HEK293T (cell line): Measurements from ENCODE around the gene ZNF644.

Experiments used
- CTCF ChIA-PET: fragments of 350-600 bp; formaldehyde crosslinking; extraction: SDS; loops from one replicate; lab custom pipeline; 2021; ENCODE audit warnings: antibody characterized with exemption, inconsistent platforms; lab: Yijun Ruan, JAX
- POLR2A ChIA-PET: fragments of 350-600 bp; formaldehyde crosslinking; extraction: SDS; loops from one replicate; lab custom pipeline; 2020; ENCODE audit warnings: antibody characterized with exemption, inconsistent platforms; lab: Yijun Ruan, JAX
- DNase-seq: peaks from one replicate; pipeline ENCODE4 v3.0.0; 2012; ENCODE audit warnings: mixed read lengths; ENCODE audit errors: extremely low spot score
- ARNT ChIP-seq: fragments of 450-650 bp; IDR thresholded peaks from 2 replicates; pipeline ENCODE4 v1.6.1; 2017; ENCODE audit warnings: mild to moderate bottlenecking
- BHLHE40 ChIP-seq: fragments of 450-650 bp; IDR thresholded peaks from 2 replicates; pipeline ENCODE4 v1.6.1; 2016; ENCODE audit warnings: mild to moderate bottlenecking, moderate library complexity, borderline replicate concordance
- CTBP1 ChIP-seq: fragments of 450-650 bp; IDR thresholded peaks from 2 replicates; pipeline ENCODE4 v1.6.1; 2016; ENCODE audit warnings: borderline replicate concordance
- ELF4 ChIP-seq: fragments of 450-650 bp; IDR thresholded peaks from 2 replicates; pipeline ENCODE4 v1.6.1; 2017; ENCODE audit warnings: antibody characterized with exemption
- FOXA1 ChIP-seq: fragments of 450-650 bp; IDR thresholded peaks from 2 replicates; pipeline ENCODE4 v1.6.1; 2016; ENCODE audit warnings: mild to moderate bottlenecking
- FOXK2 ChIP-seq: fragments of 450-650 bp; IDR thresholded peaks from 2 replicates; pipeline ENCODE4 v1.6.1; 2016; ENCODE audit warnings: mild to moderate bottlenecking
- FOXM1 ChIP-seq: fragments of 450-650 bp; IDR thresholded peaks from 2 replicates; pipeline ENCODE4 v1.6.1; 2017; ENCODE audit warnings: mild to moderate bottlenecking, borderline replicate concordance
- HDGF ChIP-seq: fragments of 450-650 bp; IDR thresholded peaks from 2 replicates; pipeline ENCODE4 v1.6.1; 2017; ENCODE audit warnings: antibody characterized with exemption, borderline replicate concordance
- L3MBTL2 ChIP-seq: fragments of 450-650 bp; conservative IDR thresholded peaks from 2 replicates; pipeline ENCODE4 v1.6.1; 2016; ENCODE audit warnings: mild to moderate bottlenecking
- LEF1 ChIP-seq: fragments of 450-650 bp; IDR thresholded peaks from 2 replicates; pipeline ENCODE4 v1.6.1; 2017; ENCODE audit warnings: mild to moderate bottlenecking, borderline replicate concordance
- NFRKB ChIP-seq: fragments of 450-650 bp; IDR thresholded peaks from 2 replicates; pipeline ENCODE4 v1.6.1; 2016; ENCODE audit warnings: mild to moderate bottlenecking, moderate library complexity
- PKNOX1 ChIP-seq: fragments of 450-650 bp; IDR thresholded peaks from 2 replicates; pipeline ENCODE4 v1.6.1; 2016
- SP1 ChIP-seq: fragments of 450-650 bp; IDR thresholded peaks from 2 replicates; pipeline ENCODE4 v1.6.1; 2017
- SUZ12 ChIP-seq: fragments of 450-650 bp; IDR thresholded peaks from 2 replicates; pipeline ENCODE4 v1.6.1; 2016; ENCODE audit warnings: mild to moderate bottlenecking
- TARDBP ChIP-seq: fragments of 450-650 bp; IDR thresholded peaks from 2 replicates; pipeline ENCODE4 v1.6.1; 2016
- ZNF384 ChIP-seq: fragments of 450-650 bp; IDR thresholded peaks from 2 replicates; pipeline ENCODE4 v1.6.1; 2016

ZNF644 gene

GRCh38 chr1:90952906-90953305, 68.9 kb downstream of the ZNF644 start:
- ChIA-PET POLR2A (no interaction called here), CTCF (interaction anchor here (1.2 kb wide), 1 partner anchor 213 kb away, joined by 8 read pairs; no protein-coding TSS in a partner anchor)
- TF ChIP-seq BHLHE40: no peak
- TF ChIP-seq FOXK2: no peak
- TF ChIP-seq FOXA1: no peak
- TF ChIP-seq HDGF: no peak
- no peak for TF ChIP-seq L3MBTL2
- TF ChIP-seq SUZ12: no peak
- no peak for TF ChIP-seq ELF4
- TF ChIP-seq ARNT: no peak
- no peak for TF ChIP-seq TARDBP
- no peak for TF ChIP-seq ZNF384
- TF ChIP-seq SP1: no peak
- no peak for TF ChIP-seq FOXM1
- TF ChIP-seq NFRKB: no peak
- no peak for TF ChIP-seq LEF1
- DNase-seq: no peak

DNA sequence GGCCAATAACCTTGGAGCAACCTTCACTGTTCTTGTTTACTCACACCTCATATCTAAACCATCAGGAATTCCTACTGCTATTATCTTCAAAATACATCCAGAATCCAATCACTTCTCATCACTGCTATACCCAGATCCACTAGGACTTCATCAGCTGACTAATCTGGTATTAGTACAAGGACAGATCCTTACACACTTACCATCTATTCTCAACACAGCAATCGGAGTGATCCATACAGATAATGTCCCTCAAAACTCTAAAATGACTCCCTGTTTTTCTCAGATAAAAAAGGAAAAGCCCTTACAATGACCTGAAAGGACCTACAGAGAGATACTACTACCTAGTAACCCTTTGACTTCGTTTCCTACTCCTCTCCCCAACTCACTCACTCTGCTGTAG, 70.8 kb downstream of the ZNF644 start:
- TF ChIP-seq BHLHE40 (no peak), NFRKB (no peak), L3MBTL2 (no peak), FOXK2 (no peak), FOXM1 (no peak), FOXA1 (no peak), ARNT (no peak), ELF4 (no peak), LEF1 (no peak)
- CTCF ChIA-PET: no interaction called here
- POLR2A ChIA-PET: no interaction called here
- DNase-seq: no peak

DNA sequence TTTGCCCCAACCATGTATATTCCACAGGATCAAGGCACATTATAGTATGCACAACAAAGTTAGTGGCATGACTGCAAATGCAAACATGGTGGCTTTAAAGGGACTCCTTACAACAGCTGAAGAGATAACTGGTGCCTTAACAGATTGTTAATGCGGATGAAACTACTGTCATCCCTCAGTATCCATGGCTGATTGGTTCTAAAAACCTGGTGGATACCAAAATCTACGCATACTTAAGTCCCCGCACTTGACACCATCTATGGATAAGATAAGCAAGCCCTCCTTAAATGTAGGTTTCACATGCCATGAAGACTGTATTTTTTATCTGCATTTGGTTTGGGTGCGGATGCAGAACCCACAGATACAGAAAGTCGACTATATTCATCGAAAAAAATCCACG, 73.5 kb downstream of the ZNF644 start:
- CTCF ChIA-PET: interaction anchor here (0.5 kb wide), 1 partner anchor 543 kb away, joined by 3 read pairs; no protein-coding TSS in a partner anchor
- no peak for DNase-seq
- POLR2A ChIA-PET: no interaction called here
- TF ChIP-seq SP1: no peak
- no peak for TF ChIP-seq BHLHE40
- no peak for TF ChIP-seq CTBP1
- no peak for TF ChIP-seq NFRKB
- TF ChIP-seq PKNOX1: no peak
- TF ChIP-seq FOXK2: no peak
- TF ChIP-seq FOXM1: no peak
- no peak for TF ChIP-seq ARNT
- no peak for TF ChIP-seq L3MBTL2
- TF ChIP-seq FOXA1: no peak
- no peak for TF ChIP-seq TARDBP
- TF ChIP-seq ZNF384: no peak
- TF ChIP-seq LEF1: no peak

DNA sequence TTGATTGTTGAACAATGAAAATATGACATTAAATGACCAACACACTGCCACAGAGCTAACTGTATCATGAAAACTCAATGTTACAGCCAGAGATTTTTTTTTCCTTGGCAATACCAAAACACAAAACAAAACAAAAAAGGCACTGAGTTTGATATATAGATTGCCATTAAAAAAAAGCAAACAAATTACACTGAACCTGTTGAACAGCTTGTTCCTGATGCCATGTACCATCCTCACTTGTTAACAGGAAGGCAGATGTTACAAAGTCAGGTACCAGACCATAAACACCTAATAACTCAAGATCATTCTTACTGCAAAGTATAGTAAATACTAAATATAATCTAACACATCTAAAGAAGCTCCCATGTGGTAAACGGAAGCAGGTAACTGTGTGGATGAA, 75.2 kb downstream of the ZNF644 start:
- CTCF ChIA-PET: no interaction called here
- no peak for DNase-seq
- TF ChIP-seq SUZ12 (no peak), FOXM1 (no peak), FOXA1 (no peak), HDGF (no peak), SP1 (no peak), LEF1 (no peak), ARNT (no peak), ELF4 (no peak), L3MBTL2 (no peak)
- POLR2A ChIA-PET: no interaction called here

GRCh38 chr1:90945287-90945686, 76.5 kb downstream of the ZNF644 start:
- TF ChIP-seq SP1: no peak
- TF ChIP-seq SUZ12: no peak
- TF ChIP-seq ZNF384: no peak
- TF ChIP-seq PKNOX1: no peak
- TF ChIP-seq FOXA1: no peak
- TF ChIP-seq NFRKB: no peak
- no peak for TF ChIP-seq FOXM1
- TF ChIP-seq FOXK2: no peak
- no peak for TF ChIP-seq L3MBTL2
- TF ChIP-seq BHLHE40: no peak
- no peak for TF ChIP-seq LEF1
- no peak for TF ChIP-seq ELF4
- TF ChIP-seq CTBP1: no peak
- TF ChIP-seq ARNT: no peak
- no peak for TF ChIP-seq HDGF
- TF ChIP-seq TARDBP: no peak
- no peak for DNase-seq
- POLR2A ChIA-PET: no interaction called here
- CTCF ChIA-PET: no interaction called here

DNA sequence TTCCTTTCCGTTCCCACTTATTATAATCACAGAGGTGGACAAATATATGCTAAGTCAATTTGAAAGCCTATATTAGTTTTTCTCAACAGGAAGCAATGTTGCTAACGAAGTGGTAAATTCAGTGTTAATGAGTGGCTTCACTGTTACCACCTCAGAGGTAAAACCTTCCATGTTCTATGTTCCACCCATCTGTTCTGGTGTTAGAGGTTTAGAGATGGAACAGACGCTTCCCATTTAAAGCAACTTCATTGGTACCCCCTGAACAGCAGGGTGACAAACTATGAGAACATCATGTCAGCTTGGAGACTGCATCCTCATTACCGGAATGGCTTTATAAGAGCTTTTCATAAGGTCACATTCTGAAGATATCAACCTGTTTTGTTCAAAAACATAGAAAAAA, 77.9 kb downstream of the ZNF644 start:
- CTCF ChIA-PET: no interaction called here
- DNase-seq: no peak

DNA sequence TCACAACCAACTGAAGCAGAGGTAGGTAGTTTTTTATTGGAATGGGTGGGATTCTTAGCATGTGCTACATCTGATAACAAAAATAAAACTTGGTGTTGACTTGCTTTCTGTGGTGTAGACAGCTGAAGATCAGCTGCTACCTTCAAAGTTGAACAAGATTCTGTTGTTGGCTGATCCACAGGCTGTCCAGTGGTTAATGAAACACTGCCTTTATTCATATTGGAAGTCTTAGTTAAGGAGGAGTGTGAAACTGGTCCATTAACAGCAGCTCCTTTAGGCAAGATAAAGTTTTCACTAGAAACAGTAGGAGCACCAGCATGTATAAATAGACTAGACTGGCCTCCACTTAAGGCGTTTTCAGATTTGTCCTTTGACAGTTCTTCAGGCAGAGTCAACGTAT, 81.1 kb downstream of the ZNF644 start:
- POLR2A ChIA-PET: no interaction called here
- no peak for TF ChIP-seq ELF4
- no peak for TF ChIP-seq SUZ12
- TF ChIP-seq HDGF: no peak
- no peak for TF ChIP-seq LEF1
- no peak for TF ChIP-seq PKNOX1
- TF ChIP-seq BHLHE40: no peak
- no peak for TF ChIP-seq CTBP1
- no peak for TF ChIP-seq FOXM1
- no peak for TF ChIP-seq ARNT
- TF ChIP-seq NFRKB: no peak

More for the DNA sequence above, 77.9 kb downstream of the ZNF644 start:
- TF ChIP-seq CTBP1: no peak
- no peak for TF ChIP-seq FOXA1
- TF ChIP-seq NFRKB: no peak
- POLR2A ChIA-PET: no interaction called here

More for the DNA sequence above, 81.1 kb downstream of the ZNF644 start:
- CTCF ChIA-PET: no interaction called here
- no peak for DNase-seq
